GM12865 (cell line): ENCODE data around the gene PAPPA.

Experiments
- DNase-seq: peaks from one replicate; pipeline ENCODE4 v3.0.0; 2010; ENCODE audit warnings: low read depth
- H3K4me3 ChIP-seq: 2 replicates; pipeline ENCODE4 v1.5.1; 2011; ENCODE audit warnings: mild to moderate bottlenecking, low read depth, low read length, control low read depth
- CTCF ChIP-seq: IDR thresholded peaks from 2 replicates; pipeline ENCODE4 v1.5.1; 2011; ENCODE audit warnings: low read length, control low read depth, low read depth, inconsistent platforms; ENCODE audit not compliant: insufficient read depth; ENCODE audit errors: missing control alignments

Gene PAPPA

GRCh38 chr9:116334546-116335150, 181.1 kb downstream of the PAPPA start:
- TF ChIP-seq CTCF: no peak
- no peak overlapping the region for H3K4me3 ChIP-seq
- DNase-seq: no peak

DNA sequence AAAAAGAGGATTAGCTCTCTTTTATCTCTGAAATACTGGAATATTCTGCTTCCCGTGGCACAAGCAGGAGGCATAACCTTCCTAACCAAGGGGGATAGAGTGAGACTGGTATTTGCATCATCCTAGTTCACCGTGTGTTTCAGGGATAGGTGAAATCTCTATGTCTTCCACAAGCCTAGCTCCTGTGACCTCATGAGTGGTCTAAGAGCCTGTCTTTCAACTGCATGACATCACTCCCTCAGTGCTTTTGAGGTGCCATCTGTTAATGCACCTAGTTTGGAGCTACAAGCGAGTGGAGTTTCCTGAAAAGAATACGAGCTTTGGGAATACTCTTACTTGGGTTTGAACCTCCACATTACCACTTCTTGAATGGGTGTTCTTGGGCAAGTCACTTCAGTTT, 181.8 kb downstream of the PAPPA start:
- no peak for TF ChIP-seq CTCF
- no peak for DNase-seq
- H3K4me3 ChIP-seq: no peak overlapping the region

DNA sequence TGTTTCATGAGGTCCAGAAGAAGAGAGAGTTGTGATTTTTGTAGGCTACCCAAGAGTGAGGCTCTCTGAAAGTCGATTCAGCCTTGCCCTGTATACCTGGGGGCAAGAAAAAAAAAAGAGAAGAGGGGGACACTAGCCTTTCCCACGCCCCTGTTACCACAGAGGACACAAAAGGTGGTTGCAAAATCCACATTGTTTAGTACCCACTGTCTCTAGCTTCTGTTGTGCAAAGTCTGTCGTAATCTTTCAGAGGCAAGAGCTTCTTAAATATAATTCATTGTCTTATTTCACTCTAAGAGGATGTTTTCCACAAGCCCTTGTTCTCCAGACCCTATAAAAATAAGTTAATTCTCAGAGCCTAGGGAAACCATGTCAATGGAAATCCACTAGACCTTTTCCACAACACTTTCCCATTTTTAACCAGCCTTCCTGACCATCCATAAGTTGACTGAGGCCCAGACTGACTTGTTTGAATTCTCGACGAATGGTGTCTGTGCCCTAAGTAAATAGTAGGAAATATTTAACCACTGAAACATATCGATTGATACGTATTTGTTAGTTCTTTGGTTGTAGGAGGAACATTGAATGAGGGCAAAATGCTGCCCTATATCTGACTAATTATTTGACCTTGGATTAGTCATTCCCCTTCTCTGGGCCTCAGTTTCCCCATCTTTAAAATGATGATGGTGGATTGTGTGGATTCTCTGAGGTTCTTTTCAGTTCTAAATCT, 182.7 kb downstream of the PAPPA start:
- DNase-seq: no peak
- H3K4me3 ChIP-seq: no peak overlapping the region
- no peak for TF ChIP-seq CTCF

GRCh38 chr9:116337015-116337414, 183.4 kb downstream of the PAPPA start:
- no peak for TF ChIP-seq CTCF
- no peak for DNase-seq
- no peak overlapping the region for H3K4me3 ChIP-seq

DNA sequence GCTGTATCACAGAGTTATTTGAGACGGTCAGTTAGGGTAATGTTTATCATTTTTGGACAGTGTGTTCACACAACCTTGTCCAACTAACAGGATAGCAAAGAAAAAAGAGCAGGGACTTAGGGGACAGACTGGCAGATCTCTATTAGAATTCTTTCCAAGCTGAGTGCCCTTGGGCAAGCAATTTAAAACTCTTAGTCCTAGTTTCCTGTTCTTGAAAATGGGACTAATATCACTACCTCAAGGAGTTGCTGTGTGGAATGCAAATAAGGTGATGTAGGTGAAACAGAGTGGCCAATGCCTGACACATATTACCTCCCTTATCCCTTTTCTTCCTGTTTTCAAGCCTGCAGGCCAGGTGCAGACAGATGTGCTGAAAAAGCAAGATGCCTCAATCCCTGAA, 186.7 kb downstream of the PAPPA start:
- no peak overlapping the region for H3K4me3 ChIP-seq
- no peak for DNase-seq
- no peak for TF ChIP-seq CTCF

DNA sequence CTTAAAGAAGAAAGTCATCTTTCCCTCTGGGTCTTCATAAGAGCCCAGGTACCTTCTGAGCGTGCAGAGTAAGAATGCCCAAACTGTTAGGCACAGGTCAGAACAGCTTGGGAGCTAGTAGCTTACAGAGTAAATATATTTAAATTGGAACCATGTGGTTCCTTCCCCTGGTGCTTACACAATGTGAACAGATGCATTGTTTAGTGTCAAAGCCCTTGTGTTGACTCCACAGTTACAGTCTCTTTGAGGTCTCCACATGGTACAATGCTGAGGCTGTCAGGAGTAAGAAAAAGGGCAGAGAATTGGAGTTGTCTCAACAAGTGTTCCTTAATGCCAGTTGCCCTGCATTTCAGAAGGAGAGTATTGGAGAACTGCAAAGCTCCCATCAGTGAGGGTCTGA, 188.5 kb downstream of the PAPPA start:
- H3K4me3 ChIP-seq: no peak overlapping the region
- DNase-seq: no peak
- no peak for TF ChIP-seq CTCF

GRCh38 chr9:116342941-116343340, 189.3 kb downstream of the PAPPA start:
- no peak for DNase-seq
- TF ChIP-seq CTCF: no peak
- H3K4me3 ChIP-seq: no peak overlapping the region
